ENCODE measurements around the gene CTH.
"Not testable (repeated sequence)": the region's sequence is repeated elsewhere in the genome, so short reads cannot be mapped to it uniquely, and the experiment has no call there.

The CTH gene

GRCh38 chr1:70443739-70444138 is 32.7 kb downstream of the CTH start:
- DNase-seq (ENCODE audit: low read depth), result no peak
- no peak for TF ChIP-seq CTCF (IDR thresholded peaks at IDR 0.05; ENCODE audit: low read depth, low read length, missing control alignments)
- in situ Hi-C loops (cut with HindIII; ENCODE audit: low sequenced_read_pairs), result no loop called here
- H3K4me3 ChIP-seq (ENCODE audit: low read depth, low read length), result no peak overlapping the region

GRCh38 chr1:70449049-70449448 is 38.0 kb downstream of the CTH start:
- in situ Hi-C loops (cut with HindIII; ENCODE audit: low sequenced_read_pairs), result no loop called here
- DNase-seq (ENCODE audit: low read depth), result no peak
- no peak for TF ChIP-seq CTCF (IDR thresholded peaks at IDR 0.05; ENCODE audit: low read depth, low read length, missing control alignments)
- H3K4me3 ChIP-seq (ENCODE audit: low read depth, low read length), result no peak overlapping the region

- DNase-seq (ENCODE audit: low read depth); in situ Hi-C loops (cut with HindIII; ENCODE audit: low sequenced_read_pairs): not testable (repeated sequence)
These were observed 41.3 kb downstream of the CTH start for GRCh38 chr1:70452164-70452939.

GRCh38 chr1:70455291-70455690 is 44.2 kb downstream of the CTH start:
- DNase-seq (ENCODE audit: low read depth), result no peak
- no peak overlapping the region for H3K4me3 ChIP-seq (ENCODE audit: low read depth, low read length)
- in situ Hi-C loops (cut with HindIII; ENCODE audit: low sequenced_read_pairs), result no loop called here
- no peak for TF ChIP-seq CTCF (IDR thresholded peaks at IDR 0.05; ENCODE audit: low read depth, low read length, missing control alignments)

More at GRCh38 chr1:70452164-70452939, 41.3 kb downstream of the CTH start:
- not testable (repeated sequence) for H3K4me3 ChIP-seq (ENCODE audit: low read depth, low read length)

- TF ChIP-seq CTCF (IDR thresholded peaks at IDR 0.05; ENCODE audit: low read depth, low read length, missing control alignments), result no peak
- no peak overlapping the region for H3K4me3 ChIP-seq (ENCODE audit: low read depth, low read length)
- DNase-seq (ENCODE audit: low read depth), result peak; percentile 43
- in situ Hi-C loops (cut with HindIII; ENCODE audit: low sequenced_read_pairs), result no loop called here
These were observed 47.1 kb downstream of the CTH start for GRCh38 chr1:70458131-70458530.

GRCh38 chr1:70459496-70460225 is 48.6 kb downstream of the CTH start:
- TF ChIP-seq CTCF (IDR thresholded peaks at IDR 0.05; ENCODE audit: low read depth, low read length, missing control alignments), result no peak
- DNase-seq (ENCODE audit: low read depth), result no peak
- no peak overlapping the region for H3K4me3 ChIP-seq (ENCODE audit: low read depth, low read length)
- in situ Hi-C loops (cut with HindIII; ENCODE audit: low sequenced_read_pairs), result no loop called here

GRCh38 chr1:70460740-70461713 is 50.0 kb downstream of the CTH start:
- DNase-seq (ENCODE audit: low read depth); in situ Hi-C loops (cut with HindIII; ENCODE audit: low sequenced_read_pairs); H3K4me3 ChIP-seq (ENCODE audit: low read depth, low read length): not testable (repeated sequence)
